Astrocyte of the cerebellum (primary cell): ENCODE data around the gene OXCT2.

Experiments used
- DNase-seq: peaks from one replicate; pipeline ENCODE4 v3.0.0-alpha.2; 2011; ENCODE audit warnings: low read depth
- H3K4me3 ChIP-seq: 2 replicates; pipeline ENCODE4 v1.5.1; 2011; ENCODE audit warnings: mild to moderate bottlenecking, low read depth, low read length, moderate library complexity
- in situ Hi-C: cut with HindIII; loops from 2 replicates; pipeline ENCODE4 v1.10.0; 2017; ENCODE audit warnings: low sequenced_read_pairs
- TF ChIP-seq, protein P1 (sequence below): IDR thresholded peaks from 2 replicates; pipeline ENCODE4 v1.5.1; 2012; ENCODE audit warnings: low read length, low read depth, moderate library complexity, mild to moderate bottlenecking; ENCODE audit errors: missing control alignments

OXCT2 gene

DNA sequence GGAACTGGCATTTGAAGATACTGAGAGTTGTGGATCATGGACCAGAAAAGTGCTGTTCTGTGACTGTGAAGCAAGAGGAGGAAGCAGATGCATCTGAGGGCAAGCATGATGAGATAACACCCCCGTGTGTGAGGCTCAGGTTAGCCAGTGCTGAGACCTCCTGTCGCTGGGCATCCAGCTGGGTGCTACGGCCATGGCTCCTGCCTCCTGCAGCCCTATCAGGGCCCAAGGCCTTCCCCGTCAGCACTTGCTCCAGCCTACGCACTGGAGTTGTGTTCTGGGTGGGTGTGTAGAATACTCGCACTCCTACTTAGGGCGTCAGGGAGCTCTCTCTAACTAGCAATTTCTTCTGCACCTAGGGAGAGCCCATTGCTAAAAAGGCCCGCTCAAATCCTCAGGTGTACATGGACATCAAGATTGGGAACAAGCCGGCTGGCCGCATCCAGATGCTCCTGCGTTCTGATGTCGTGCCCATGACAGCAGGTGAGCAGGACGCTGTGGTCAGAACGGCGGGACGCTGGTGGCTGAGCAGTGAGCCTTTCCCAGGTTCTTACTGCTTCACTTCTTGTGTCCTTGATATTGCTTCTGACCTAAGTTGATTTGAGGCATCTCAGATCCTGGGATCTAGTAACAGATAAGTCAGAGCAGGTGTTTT, 26.0 kb downstream of the OXCT2 start:
- no peak overlapping the region for H3K4me3 ChIP-seq
- in situ Hi-C loops, result no loop called here
- DNase-seq, result no peak
- TF ChIP-seq, protein P1, sequence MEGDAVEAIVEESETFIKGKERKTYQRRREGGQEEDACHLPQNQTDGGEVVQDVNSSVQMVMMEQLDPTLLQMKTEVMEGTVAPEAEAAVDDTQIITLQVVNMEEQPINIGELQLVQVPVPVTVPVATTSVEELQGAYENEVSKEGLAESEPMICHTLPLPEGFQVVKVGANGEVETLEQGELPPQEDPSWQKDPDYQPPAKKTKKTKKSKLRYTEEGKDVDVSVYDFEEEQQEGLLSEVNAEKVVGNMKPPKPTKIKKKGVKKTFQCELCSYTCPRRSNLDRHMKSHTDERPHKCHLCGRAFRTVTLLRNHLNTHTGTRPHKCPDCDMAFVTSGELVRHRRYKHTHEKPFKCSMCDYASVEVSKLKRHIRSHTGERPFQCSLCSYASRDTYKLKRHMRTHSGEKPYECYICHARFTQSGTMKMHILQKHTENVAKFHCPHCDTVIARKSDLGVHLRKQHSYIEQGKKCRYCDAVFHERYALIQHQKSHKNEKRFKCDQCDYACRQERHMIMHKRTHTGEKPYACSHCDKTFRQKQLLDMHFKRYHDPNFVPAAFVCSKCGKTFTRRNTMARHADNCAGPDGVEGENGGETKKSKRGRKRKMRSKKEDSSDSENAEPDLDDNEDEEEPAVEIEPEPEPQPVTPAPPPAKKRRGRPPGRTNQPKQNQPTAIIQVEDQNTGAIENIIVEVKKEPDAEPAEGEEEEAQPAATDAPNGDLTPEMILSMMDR, result no peak

DNA sequence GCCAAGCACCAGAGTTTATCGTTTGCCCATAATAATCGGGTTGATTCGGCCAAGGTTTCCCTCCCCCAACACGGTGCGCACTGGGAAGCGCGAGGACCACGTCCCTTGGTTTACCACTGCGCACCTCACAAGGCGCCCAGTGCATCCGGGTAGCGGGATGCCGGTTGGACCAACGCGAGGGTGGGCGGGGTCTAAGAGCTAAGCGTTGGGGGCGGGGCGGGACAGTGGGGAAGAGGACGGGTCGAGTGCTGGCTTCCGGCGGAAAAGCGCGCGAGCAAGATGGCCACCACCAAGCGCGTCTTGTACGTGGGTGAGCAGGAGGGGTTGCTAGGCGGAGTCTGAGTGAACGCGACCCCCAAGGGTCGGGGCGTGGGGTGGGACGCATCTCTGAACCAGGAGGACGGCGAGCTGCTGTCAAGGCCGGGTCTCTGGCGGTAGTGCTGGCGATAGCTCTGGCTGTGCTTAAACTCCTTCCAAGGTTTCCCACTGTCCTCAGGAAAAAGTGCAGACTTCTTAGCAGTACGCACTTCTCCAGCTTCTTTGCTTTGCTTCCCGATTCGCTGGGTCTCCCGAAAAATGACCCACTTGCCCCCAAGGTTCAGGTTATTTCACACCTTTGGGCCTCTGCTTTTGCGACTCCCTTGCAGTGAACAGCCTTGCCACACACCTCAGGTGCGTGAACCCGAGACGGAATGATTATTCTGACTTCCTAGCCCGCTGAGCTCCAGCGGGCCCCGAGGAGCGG, 32.4 kb downstream of the OXCT2 start, which contains the start of gene PPIE:
PPIE (plus strand) TSS at position 261 of the 745 bp plus-strand sequence; CDS start at position 280, 19 bp downstream.
- in situ Hi-C loops, result loop anchor here (5.0 to 10.0 kb wide), 4 partner anchors 46 to 314 kb away; partner anchors contain the start of genes HEYL and HPCAL4
- H3K4me3 ChIP-seq, result peak within 1 kb of the TSS; percentile 90
- TF ChIP-seq, protein P1, result no peak
- DNase-seq, result peak; percentile 71

DNA sequence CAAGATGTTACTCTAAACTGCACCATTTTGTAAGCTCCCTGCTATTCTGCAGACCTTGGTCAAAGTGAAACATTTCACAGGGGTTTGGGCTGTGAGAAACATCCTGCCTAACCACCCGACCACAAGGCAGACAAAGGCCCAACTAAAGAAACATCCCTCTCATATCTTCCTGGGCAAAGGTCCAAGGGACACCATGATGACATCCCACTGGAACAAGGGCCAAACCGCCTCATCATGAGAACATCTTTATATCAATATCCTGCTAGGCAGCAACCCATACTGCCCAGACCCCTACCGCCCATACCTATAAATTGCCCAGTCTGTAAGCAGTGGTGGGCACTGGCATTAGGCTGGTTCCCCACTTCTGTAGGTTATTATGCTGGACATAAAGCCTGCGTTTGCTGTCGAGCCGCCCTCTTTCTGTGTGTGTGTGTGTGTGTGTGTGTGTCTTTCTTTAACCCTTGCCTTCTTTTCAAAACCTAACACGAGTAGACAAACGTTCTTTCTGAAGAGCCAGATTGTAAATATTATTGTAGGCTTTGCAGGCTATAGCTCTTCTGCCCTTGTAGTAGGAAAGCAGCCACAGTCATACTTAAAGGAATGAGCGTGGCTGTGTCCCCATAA, 33.5 kb downstream of the OXCT2 start:
- DNase-seq, result peak; percentile 11
- in situ Hi-C loops, result loop anchor here (5.0 to 10.0 kb wide), 4 partner anchors 45 to 313 kb away; partner anchors contain the start of genes HEYL and HPCAL4
- TF ChIP-seq, protein P1, result no peak
- H3K4me3 ChIP-seq, result no peak overlapping the region

DNA sequence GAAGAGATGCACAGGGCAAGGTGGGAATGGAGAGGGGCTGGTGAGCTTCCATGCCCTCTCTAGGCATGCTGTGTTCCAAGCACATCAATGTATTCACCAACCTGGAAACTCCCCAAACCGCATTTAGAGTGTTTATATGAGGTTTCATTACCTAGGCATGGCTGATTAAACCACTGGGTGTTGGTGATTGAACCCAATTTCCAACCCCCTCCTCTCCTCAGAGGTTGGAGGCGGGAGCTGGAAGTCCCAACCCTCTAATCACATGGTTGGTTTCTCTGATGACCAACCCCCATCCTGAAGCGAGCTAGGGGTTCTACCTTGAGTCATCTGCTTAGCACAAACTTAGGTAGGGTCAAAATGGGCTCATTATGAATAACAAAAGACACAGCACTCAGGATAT, 35.4 kb downstream of the OXCT2 start:
- H3K4me3 ChIP-seq, result no peak overlapping the region
- in situ Hi-C loops, result loop anchor here (5.0 to 10.0 kb wide), 4 partner anchors 43 to 311 kb away; partner anchors contain the start of genes HEYL and HPCAL4
- TF ChIP-seq, protein P1, result no peak
- DNase-seq, result no peak

DNA sequence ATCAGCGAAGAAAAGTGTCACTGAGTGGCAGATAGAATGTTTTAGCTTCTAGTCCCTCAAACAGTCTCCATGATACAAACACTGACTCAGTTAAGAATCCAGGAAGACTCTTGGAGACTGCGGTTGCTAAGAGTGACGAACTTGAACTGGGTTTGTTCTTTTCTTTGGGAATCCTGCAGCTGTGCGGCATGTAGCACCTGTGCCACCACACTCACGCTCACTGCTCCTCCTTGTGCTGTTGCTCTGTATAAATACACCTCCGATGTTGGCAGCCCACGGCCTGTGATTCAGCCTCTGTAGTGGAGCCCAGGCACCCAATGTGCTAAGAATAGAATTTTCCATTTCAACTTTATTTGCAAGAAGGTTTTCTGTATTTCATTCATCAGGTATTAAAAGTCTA, 38.0 kb downstream of the OXCT2 start:
- H3K4me3 ChIP-seq, result no peak overlapping the region
- DNase-seq, result no peak
- TF ChIP-seq, protein P1, result no peak
- in situ Hi-C loops, result loop anchor here (10.0 kb wide), 3 partner anchors 72 to 308 kb away; partner anchors contain the start of gene HEYL

DNA sequence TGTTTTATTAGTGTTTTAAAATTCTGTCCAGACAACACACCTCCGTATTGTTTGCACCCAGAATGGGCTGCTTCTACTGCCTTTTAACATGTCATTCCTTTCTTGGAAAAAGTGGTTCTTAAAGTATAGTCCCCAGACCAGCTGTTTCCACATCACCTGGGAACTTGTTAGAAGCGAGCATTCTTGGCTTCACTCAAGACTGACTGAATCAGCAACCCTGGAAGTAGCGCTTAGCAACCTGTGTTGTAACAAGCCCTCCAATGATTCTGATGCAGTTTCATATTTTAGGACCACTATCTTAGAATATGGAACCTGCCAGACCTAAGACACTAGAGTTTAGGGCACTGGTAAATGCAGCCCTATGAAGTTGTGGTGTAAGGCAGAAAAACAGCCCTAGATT, 38.4 kb downstream of the OXCT2 start:
- no peak overlapping the region for H3K4me3 ChIP-seq
- TF ChIP-seq, protein P1, result no peak
- DNase-seq, result no peak
- in situ Hi-C loops, result loop anchor here (10.0 kb wide), 3 partner anchors 72 to 308 kb away; partner anchors contain the start of gene HEYL
